HepG2 (cell line): Measurements from ENCODE around the gene PODN. TPM values are rescaled to one million over a fixed set of nuclear protein-coding genes. Genes with fewer than 3 reads are reported as not detected.

Experiments
- FOXP1 ChIP-seq, 2 experiments: fragments of 450-650 bp in 1 of 2; IDR thresholded peaks; 2 replicates each; pipeline ENCODE4 v1.6.1; 2017 to 2018; ENCODE audit warnings: antibody characterized with exemption in 1 of 2
- GATAD2A ChIP-seq: IDR thresholded peaks from 2 replicates; pipeline ENCODE4 v1.6.1; 2016
- KAT2B ChIP-seq: fragments of 150-350 bp; IDR thresholded peaks from 2 replicates; pipeline ENCODE4 v1.6.1; 2014; ENCODE audit warnings: low read depth, low read length, borderline replicate concordance
- KDM5B ChIP-seq: sonication (generic); formaldehyde crosslinking; IDR thresholded peaks from 2 replicates; pipeline ENCODE4 v1.4.0; 2020; ENCODE audit warnings: missing genetic modification reagents, mild to moderate bottlenecking, borderline replicate concordance
- POGZ ChIP-seq: sonication (generic); formaldehyde crosslinking; IDR thresholded peaks from 2 replicates; pipeline ENCODE4 v1.4.0; 2020; ENCODE audit warnings: mild to moderate bottlenecking, missing genetic modification reagents
- RAD51 ChIP-seq: fragments of 450-650 bp; IDR thresholded peaks from 2 replicates; pipeline ENCODE4 v1.6.1; 2016; ENCODE audit warnings: borderline replicate concordance
- RBM39 ChIP-seq: fragments of 200-400 bp; formaldehyde crosslinking; IDR thresholded peaks from one replicate; pipeline ENCODE4 v1.6.1; 2018; ENCODE audit warnings: antibody characterized with exemption, mild to moderate bottlenecking, low read depth, low read length; ENCODE audit not compliant: poor library complexity, severe bottlenecking
- SAP130 ChIP-seq: IDR thresholded peaks from 2 replicates; pipeline ENCODE4 v1.6.1; 2016; ENCODE audit warnings: low read depth
- SMAD9 ChIP-seq: sonication (generic); formaldehyde crosslinking; IDR thresholded peaks from 2 replicates; pipeline ENCODE4 v1.5.1; 2020; ENCODE audit warnings: mild to moderate bottlenecking, missing genetic modification reagents
- SPEN ChIP-seq: sonication (generic); formaldehyde crosslinking; IDR thresholded peaks from 2 replicates; pipeline ENCODE4 v1.5.1; 2020; ENCODE audit warnings: low read depth, mild to moderate bottlenecking, missing genetic modification reagents
- SRSF9 ChIP-seq: fragments of 200-400 bp; formaldehyde crosslinking; IDR thresholded peaks from 2 replicates; pipeline ENCODE4 v1.6.1; 2018; ENCODE audit warnings: borderline replicate concordance, mild to moderate bottlenecking, low read depth, low read length; ENCODE audit not compliant: insufficient read depth, poor library complexity, severe bottlenecking
- ZNF44 ChIP-seq: sonication (generic); formaldehyde crosslinking; IDR thresholded peaks from 2 replicates; pipeline ENCODE4 v1.5.1; 2020; ENCODE audit warnings: mild to moderate bottlenecking, missing genetic modification reagents
- ZNF556 ChIP-seq: sonication (generic); formaldehyde crosslinking; IDR thresholded peaks from 2 replicates; pipeline ENCODE4 v1.4.0; 2020; ENCODE audit warnings: mild to moderate bottlenecking, missing genetic modification reagents, borderline replicate concordance
- polyA plus RNA-seq, 8 experiments: library from polyadenylated mRNA; depleted of rRNA in 3 of 8; stranded (reverse) in 7 of 8; unstranded in 1 of 8; fragments of >200 nt; fragmentation: Illumina TruSeq in 4 of 8; extraction: Trizol in 4 of 8; gene quantifications; 2 replicates each; pipeline versions ENCODE4 v1.2.1 to v1.2.3, GENCODE V29; 2011 to 2016; ENCODE audit warnings: low read depth in 4 of 8, missing spikeins in 1 of 8, mixed read lengths in 1 of 8; ENCODE audit not compliant: insufficient read depth in 1 of 8
- total RNA-seq, 5 experiments: library from RNA; depleted of rRNA; stranded (reverse); fragments of >200 nt; fragmentation: Illumina TruSeq; extraction: Trizol; gene quantifications; 2 replicates each; pipeline ENCODE4 v1.2.3, GENCODE V29; 2016; ENCODE audit warnings: low read depth in 1 of 5
- TF ChIP-seq, protein P1 (sequence below): sonication (generic); formaldehyde crosslinking; IDR thresholded peaks from 2 replicates; pipeline ENCODE4 v1.4.0; 2020; ENCODE audit warnings: missing genetic modification reagents
- TF ChIP-seq, protein P2 (sequence below): sonication (generic); formaldehyde crosslinking; IDR thresholded peaks from 2 replicates; pipeline ENCODE4 v1.4.0; 2020; ENCODE audit warnings: missing genetic modification reagents
- TF ChIP-seq, protein P3 (sequence below): sonication (generic); formaldehyde crosslinking; conservative IDR thresholded peaks from 2 replicates; pipeline ENCODE4 v1.4.0; 2020; ENCODE audit warnings: missing genetic modification reagents
- TF ChIP-seq, protein P4 (sequence below): sonication (generic); formaldehyde crosslinking; IDR thresholded peaks from 2 replicates; pipeline ENCODE4 v1.5.0; 2020; ENCODE audit warnings: missing genetic modification reagents, mild to moderate bottlenecking, borderline replicate concordance
- TF ChIP-seq, protein P5 (sequence below): sonication (generic); formaldehyde crosslinking; IDR thresholded peaks from 2 replicates; pipeline ENCODE4 v1.4.0; 2020; ENCODE audit warnings: mild to moderate bottlenecking, missing genetic modification reagents
- TF ChIP-seq, protein P6 (sequence below): sonication (generic); formaldehyde crosslinking; IDR thresholded peaks from 2 replicates; pipeline ENCODE4 v1.9.0; 2022; ENCODE audit warnings: missing genetic modification reagents, mild to moderate bottlenecking, borderline replicate concordance

Gene PODN
- total and polyA plus RNA-seq, 2 of the 13 experiments (the other 11 are each of a cell fraction or from before 2014, with no cell fraction given) = 0.13 TPM; not detected in 1

DNA sequence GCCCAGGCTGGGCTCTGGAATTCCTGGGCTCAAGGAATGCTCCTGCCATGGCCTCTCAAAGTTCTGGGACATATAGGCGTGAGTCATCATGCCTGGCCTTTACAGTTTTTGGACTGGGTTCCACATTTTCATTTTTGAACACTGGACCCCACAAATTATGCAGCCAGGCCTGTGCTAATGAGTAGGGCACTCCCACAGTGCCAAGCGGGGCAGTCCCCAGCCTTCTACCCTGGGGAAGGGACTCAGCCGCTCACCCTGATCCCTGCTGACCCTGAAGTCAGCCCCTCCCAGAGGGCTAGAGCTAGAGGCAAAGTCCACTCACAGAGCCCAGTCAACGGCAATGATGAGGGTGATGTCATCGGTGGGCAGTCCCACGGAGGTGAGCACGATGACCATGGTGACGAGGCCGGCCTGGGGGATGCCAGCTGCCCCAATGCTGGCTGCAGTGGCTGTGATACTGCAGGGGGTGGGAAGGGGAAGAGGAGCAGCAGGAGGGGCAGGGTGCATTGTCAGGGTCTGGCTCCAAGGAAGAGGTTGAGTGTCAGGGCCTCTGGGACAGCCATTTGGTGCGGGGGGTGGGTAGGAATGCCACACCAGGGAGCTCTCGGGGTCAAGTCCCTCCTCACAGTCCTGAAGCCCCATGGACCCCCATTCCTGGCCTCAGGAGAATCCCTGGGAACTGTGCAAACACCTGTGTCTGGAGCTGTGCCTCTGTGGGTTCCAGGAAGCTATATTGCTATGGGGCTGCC is 27.6 kb downstream of the PODN start (continued):
- TF ChIP-seq, protein P1, sequence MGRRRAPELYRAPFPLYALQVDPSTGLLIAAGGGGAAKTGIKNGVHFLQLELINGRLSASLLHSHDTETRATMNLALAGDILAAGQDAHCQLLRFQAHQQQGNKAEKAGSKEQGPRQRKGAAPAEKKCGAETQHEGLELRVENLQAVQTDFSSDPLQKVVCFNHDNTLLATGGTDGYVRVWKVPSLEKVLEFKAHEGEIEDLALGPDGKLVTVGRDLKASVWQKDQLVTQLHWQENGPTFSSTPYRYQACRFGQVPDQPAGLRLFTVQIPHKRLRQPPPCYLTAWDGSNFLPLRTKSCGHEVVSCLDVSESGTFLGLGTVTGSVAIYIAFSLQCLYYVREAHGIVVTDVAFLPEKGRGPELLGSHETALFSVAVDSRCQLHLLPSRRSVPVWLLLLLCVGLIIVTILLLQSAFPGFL = no peak
- TF ChIP-seq, protein P2, sequence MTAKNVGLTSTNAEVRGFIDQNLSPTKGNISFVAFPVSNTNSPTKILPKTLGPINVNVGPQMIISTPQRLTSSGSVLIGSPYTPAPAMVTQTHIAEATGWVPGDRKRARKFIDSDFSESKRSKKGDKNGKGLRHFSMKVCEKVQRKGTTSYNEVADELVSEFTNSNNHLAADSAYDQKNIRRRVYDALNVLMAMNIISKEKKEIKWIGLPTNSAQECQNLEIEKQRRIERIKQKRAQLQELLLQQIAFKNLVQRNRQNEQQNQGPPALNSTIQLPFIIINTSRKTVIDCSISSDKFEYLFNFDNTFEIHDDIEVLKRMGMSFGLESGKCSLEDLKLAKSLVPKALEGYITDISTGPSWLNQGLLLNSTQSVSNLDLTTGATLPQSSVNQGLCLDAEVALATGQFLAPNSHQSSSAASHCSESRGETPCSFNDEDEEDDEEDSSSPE (CRISPR knock-in tag) = no peak
- TF ChIP-seq, protein P3, sequence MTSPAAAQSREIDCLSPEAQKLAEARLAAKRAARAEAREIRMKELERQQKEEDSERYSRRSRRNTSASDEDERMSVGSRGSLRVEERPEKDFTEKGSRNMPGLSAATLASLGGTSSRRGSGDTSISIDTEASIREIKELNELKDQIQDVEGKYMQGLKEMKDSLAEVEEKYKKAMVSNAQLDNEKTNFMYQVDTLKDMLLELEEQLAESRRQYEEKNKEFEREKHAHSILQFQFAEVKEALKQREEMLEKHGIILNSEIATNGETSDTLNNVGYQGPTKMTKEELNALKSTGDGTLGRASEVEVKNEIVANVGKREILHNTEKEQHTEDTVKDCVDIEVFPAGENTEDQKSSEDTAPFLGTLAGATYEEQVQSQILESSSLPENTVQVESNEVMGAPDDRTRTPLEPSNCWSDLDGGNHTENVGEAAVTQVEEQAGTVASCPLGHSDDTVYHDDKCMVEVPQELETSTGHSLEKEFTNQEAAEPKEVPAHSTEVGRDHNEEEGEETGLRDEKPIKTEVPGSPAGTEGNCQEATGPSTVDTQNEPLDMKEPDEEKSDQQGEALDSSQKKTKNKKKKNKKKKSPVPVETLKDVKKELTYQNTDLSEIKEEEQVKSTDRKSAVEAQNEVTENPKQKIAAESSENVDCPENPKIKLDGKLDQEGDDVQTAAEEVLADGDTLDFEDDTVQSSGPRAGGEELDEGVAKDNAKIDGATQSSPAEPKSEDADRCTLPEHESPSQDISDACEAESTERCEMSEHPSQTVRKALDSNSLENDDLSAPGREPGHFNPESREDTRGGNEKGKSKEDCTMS (CRISPR knock-in tag) = no peak
- TF ChIP-seq SRSF9 (no peak), KAT2B (no peak), KDM5B (CRISPR knock-in tag) (peak; percentile 73; the same call in 1 of the 2 replicates), ZNF556 (peak; percentile 56; the same call in 1 of the 2 replicates), SPEN (CRISPR knock-in tag) (peak; percentile 58; the same call in 1 of the 2 replicates), RBM39 (no peak), FOXP1 (IDR thresholded peaks at IDR 0.05) (no peak), FOXP1 (CRISPR knock-in tag; IDR thresholded peaks at IDR 0.05) (no peak; the same call in 1 of the 2 replicates), RAD51 (no peak), ZNF44 (CRISPR knock-in tag) (no peak), GATAD2A (CRISPR knock-in tag) (peak; percentile 89), SMAD9 (CRISPR knock-in tag) (no peak), POGZ (CRISPR knock-in tag) (peak; percentile 79), SAP130 (peak; percentile 85)
- TF ChIP-seq, protein P4, sequence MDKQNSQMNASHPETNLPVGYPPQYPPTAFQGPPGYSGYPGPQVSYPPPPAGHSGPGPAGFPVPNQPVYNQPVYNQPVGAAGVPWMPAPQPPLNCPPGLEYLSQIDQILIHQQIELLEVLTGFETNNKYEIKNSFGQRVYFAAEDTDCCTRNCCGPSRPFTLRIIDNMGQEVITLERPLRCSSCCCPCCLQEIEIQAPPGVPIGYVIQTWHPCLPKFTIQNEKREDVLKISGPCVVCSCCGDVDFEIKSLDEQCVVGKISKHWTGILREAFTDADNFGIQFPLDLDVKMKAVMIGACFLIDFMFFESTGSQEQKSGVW (CRISPR knock-in tag) = no peak
- TF ChIP-seq, protein P5, sequence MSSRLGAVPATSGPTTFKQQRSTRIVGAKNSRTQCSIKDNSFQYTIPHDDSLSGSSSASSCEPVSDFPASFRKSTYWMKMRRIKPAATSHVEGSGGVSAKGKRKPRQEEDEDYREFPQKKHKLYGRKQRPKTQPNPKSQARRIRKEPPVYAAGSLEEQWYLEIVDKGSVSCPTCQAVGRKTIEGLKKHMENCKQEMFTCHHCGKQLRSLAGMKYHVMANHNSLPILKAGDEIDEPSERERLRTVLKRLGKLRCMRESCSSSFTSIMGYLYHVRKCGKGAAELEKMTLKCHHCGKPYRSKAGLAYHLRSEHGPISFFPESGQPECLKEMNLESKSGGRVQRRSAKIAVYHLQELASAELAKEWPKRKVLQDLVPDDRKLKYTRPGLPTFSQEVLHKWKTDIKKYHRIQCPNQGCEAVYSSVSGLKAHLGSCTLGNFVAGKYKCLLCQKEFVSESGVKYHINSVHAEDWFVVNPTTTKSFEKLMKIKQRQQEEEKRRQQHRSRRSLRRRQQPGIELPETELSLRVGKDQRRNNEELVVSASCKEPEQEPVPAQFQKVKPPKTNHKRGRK (CRISPR knock-in tag) = no peak
- TF ChIP-seq, protein P6, sequence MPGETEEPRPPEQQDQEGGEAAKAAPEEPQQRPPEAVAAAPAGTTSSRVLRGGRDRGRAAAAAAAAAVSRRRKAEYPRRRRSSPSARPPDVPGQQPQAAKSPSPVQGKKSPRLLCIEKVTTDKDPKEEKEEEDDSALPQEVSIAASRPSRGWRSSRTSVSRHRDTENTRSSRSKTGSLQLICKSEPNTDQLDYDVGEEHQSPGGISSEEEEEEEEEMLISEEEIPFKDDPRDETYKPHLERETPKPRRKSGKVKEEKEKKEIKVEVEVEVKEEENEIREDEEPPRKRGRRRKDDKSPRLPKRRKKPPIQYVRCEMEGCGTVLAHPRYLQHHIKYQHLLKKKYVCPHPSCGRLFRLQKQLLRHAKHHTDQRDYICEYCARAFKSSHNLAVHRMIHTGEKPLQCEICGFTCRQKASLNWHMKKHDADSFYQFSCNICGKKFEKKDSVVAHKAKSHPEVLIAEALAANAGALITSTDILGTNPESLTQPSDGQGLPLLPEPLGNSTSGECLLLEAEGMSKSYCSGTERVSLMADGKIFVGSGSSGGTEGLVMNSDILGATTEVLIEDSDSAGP (CRISPR knock-in tag) = peak; percentile 75
